HUES48 (cell line): ENCODE results near the gene FOS.
A peak's percentile ranks its signal among the peaks of the same experiment; 100 is the strongest.
"Not testable (repeated sequence)": the region's sequence is repeated elsewhere in the genome, so short reads cannot be mapped to it uniquely, and the experiment has no call there.

Experiments
- H3K27ac ChIP-seq: one replicate; pipeline ENCODE4 v1.7.0; 2013; ENCODE audit warnings: low read depth, low read length, inconsistent platforms
- H3K27me3 ChIP-seq: 2 replicates; pipeline ENCODE4 v1.6.1; 2013; ENCODE audit warnings: mild to moderate bottlenecking, low read length; ENCODE audit not compliant: control insufficient read depth, insufficient read depth
- H3K36me3 ChIP-seq: 2 replicates; pipeline ENCODE4 v1.6.1; 2013; ENCODE audit warnings: low read length; ENCODE audit not compliant: control insufficient read depth, insufficient read depth
- H3K4me1 ChIP-seq: 2 replicates; pipeline ENCODE4 v1.6.1; 2013; ENCODE audit warnings: mild to moderate bottlenecking, low read length; ENCODE audit not compliant: control insufficient read depth, insufficient read depth
- H3K4me3 ChIP-seq: 2 replicates; pipeline ENCODE4 v1.5.1; 2013; ENCODE audit warnings: mild to moderate bottlenecking, low read depth, low read length
- H3K9ac ChIP-seq: 2 replicates; pipeline ENCODE4 v1.6.1; 2013; ENCODE audit warnings: mild to moderate bottlenecking, low read depth, low read length, moderate library complexity
- H3K9me3 ChIP-seq: 2 replicates; pipeline ENCODE4 v1.6.1; 2013; ENCODE audit warnings: low read length; ENCODE audit not compliant: control insufficient read depth, insufficient read depth

The FOS gene

DNA sequence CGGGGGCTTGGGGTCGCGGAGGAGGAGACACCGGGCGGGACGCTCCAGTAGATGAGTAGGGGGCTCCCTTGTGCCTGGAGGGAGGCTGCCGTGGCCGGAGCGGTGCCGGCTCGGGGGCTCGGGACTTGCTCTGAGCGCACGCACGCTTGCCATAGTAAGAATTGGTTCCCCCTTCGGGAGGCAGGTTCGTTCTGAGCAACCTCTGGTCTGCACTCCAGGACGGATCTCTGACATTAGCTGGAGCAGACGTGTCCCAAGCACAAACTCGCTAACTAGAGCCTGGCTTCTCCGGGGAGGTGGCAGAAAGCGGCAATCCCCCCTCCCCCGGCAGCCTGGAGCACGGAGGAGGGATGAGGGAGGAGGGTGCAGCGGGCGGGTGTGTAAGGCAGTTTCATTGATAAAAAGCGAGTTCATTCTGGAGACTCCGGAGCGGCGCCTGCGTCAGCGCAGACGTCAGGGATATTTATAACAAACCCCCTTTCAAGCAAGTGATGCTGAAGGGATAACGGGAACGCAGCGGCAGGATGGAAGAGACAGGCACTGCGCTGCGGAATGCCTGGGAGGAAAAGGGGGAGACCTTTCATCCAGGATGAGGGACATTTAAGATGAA, 630 bp downstream of the FOS start:
- Histone ChIP-seq H3K36me3 (peaks cover 12% of the 10 kb centered on the region), H3K27me3 (peaks cover 43% of the 10 kb centered on the region), H3K4me3 (peak overlapping the region; percentile 91), H3K4me1 (peaks cover 25% of the 10 kb centered on the region), H3K9me3 (no peaks in the 10 kb centered on the region), H3K9ac (peak overlapping the region; percentile 98), H3K27ac (peak overlapping the region; percentile 96)

- H3K27me3 ChIP-seq: peaks cover 41% of the 10 kb centered on the region
- H3K27ac ChIP-seq: peak overlapping the region; percentile 83
- H3K9me3 ChIP-seq: no peaks in the 10 kb centered on the region
- peaks cover 25% of the 10 kb centered on the region for H3K4me1 ChIP-seq
- peaks cover 12% of the 10 kb centered on the region for H3K36me3 ChIP-seq
- peak overlapping the region; percentile 98 for H3K9ac ChIP-seq
- peak overlapping the region; percentile 91 for H3K4me3 ChIP-seq
Observed at GRCh38 chr14:75279763-75280290, 1.2 kb downstream of the FOS start.

GRCh38 chr14:75280291-75280830, 1.7 kb downstream of the FOS start:
- H3K36me3 ChIP-seq: peaks cover 12% of the 10 kb centered on the region
- no peaks in the 10 kb centered on the region for H3K9me3 ChIP-seq
- peak overlapping the region; percentile 83 for H3K27ac ChIP-seq
- peaks cover 36% of the 10 kb centered on the region for H3K27me3 ChIP-seq
- H3K4me3 ChIP-seq: peak overlapping the region; percentile 91
- peak overlapping the region; percentile 98 for H3K9ac ChIP-seq
- peaks cover 25% of the 10 kb centered on the region for H3K4me1 ChIP-seq

- H3K4me1 ChIP-seq: peaks cover 25% of the 10 kb centered on the region
- H3K27ac ChIP-seq: peak overlapping the region; percentile 83
- H3K4me3 ChIP-seq: peak overlapping the region; percentile 91
Observed at GRCh38 chr14:75280831-75281653, 2.4 kb downstream of the FOS start.

GRCh38 chr14:75281654-75282019, 3.0 kb downstream of the FOS start:
- H3K9me3 ChIP-seq: no peaks in the 10 kb centered on the region
- peaks cover 12% of the 10 kb centered on the region for H3K36me3 ChIP-seq
- no peak overlapping the region for H3K27ac ChIP-seq
- H3K4me1 ChIP-seq: peaks cover 22% of the 10 kb centered on the region
- H3K4me3 ChIP-seq: no peak overlapping the region
- no peak overlapping the region for H3K9ac ChIP-seq
- peaks cover 23% of the 10 kb centered on the region for H3K27me3 ChIP-seq

More at GRCh38 chr14:75280831-75281653, 2.4 kb downstream of the FOS start:
- Histone ChIP-seq H3K9ac (0 out of 2 replicates have a peak overlapping the region, but pooled peaks have one; percentile 98), H3K27me3 (peaks cover 29% of the 10 kb centered on the region), H3K36me3 (peaks cover 12% of the 10 kb centered on the region), H3K9me3 (no peaks in the 10 kb centered on the region)

DNA sequence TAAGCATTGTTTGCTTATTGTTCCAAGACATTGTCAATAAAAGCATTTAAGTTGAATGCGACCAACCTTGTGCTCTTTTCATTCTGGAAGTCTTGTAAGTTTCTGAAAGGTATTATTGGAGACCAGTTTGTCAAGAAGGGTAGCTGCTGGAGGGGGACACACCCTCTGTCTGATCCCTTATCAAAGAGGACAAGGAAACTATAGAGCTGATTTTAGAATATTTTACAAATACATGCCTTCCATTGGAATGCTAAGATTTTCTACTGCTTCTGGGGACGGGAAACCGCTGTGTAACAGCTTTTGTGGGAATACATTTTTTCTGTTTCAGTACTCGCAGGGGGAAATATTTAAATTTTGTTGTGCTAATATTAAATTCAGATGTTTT, 3.5 kb downstream of the FOS start:
- no peak overlapping the region for H3K4me3 ChIP-seq
- H3K4me1 ChIP-seq: peaks cover 21% of the 10 kb centered on the region
- H3K9ac ChIP-seq: no peak overlapping the region
- peaks cover 21% of the 10 kb centered on the region for H3K27me3 ChIP-seq
- H3K27ac ChIP-seq: no peak overlapping the region
- peaks cover 12% of the 10 kb centered on the region for H3K36me3 ChIP-seq
- H3K9me3 ChIP-seq: no peaks in the 10 kb centered on the region

DNA sequence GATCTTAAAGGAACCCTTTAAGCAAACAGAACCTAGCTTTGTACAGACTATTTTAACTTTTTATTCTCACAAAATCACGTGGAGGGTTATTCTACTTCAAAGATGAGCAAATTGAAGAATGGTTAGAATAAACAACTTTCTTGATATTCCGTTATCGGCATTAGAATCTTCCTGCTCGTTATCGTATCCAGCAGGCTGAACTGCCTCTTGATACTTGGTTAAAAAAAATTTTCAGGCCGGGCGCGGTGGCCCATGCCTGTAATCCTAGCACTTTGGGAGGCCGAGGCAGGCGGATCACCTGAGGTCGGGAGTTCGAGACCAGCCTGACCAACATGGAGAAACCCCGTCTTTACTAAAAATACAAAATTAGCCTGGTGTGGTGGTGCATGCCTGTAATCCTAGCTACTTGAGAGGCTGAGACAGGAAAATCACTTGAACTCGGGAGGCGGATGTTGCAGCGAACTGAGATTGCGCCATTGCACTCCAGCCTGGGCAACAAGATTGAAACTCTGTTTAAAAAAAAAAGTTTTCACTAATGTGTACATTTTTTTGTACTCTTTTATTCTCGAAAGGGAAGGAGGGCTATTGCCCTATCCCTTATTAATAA, 4.0 kb downstream of the FOS start:
- Histone ChIP-seq H3K4me1 (peaks cover 24% of the 10 kb centered on the region), H3K36me3 (peaks cover 12% of the 10 kb centered on the region), H3K27me3 (peaks cover 16% of the 10 kb centered on the region)
- not testable (repeated sequence) for H3K9me3 ChIP-seq, H3K9ac ChIP-seq, H3K4me3 ChIP-seq, H3K27ac ChIP-seq

- peak overlapping the region; percentile 8 for H3K27ac ChIP-seq
- H3K9me3 ChIP-seq: no peaks in the 10 kb centered on the region
- H3K4me1 ChIP-seq: peaks cover 31% of the 10 kb centered on the region
- H3K4me3 ChIP-seq: no peak overlapping the region
- no peak overlapping the region for H3K9ac ChIP-seq
- H3K36me3 ChIP-seq: peaks cover 12% of the 10 kb centered on the region
- H3K27me3 ChIP-seq: peaks cover 14% of the 10 kb centered on the region
Observed at GRCh38 chr14:75283162-75283832, 4.7 kb downstream of the FOS start.

- Histone ChIP-seq H3K4me1 (peaks cover 31% of the 10 kb centered on the region), H3K27ac (peak overlapping the region; percentile 8), H3K9me3 (no peaks in the 10 kb centered on the region), H3K36me3 (peaks cover 12% of the 10 kb centered on the region), H3K4me3 (no peak overlapping the region), H3K27me3 (peaks cover 12% of the 10 kb centered on the region), H3K9ac (no peak overlapping the region)
Observed at GRCh38 chr14:75283833-75284563, 5.4 kb downstream of the FOS start.

DNA sequence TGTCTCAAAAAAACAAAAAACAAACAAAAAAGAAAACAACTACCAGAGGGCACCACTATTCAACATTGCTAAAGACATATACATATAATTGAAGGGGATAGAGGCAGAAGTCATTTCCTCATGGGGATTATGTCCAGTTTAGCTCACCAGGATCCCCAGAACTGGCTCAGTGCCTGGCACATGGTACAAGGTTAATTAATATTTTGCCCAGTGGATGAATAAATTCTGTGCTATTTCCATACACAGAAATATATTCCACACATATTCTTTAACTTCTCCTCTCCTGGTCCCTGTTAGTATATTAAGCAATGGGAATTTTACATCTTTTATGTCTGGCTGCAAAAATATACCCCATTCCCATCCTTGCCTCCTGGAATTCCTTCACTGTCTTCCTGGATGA, 6.7 kb downstream of the FOS start:
- H3K9me3 ChIP-seq: no peaks in the 10 kb centered on the region
- H3K9ac ChIP-seq: no peak overlapping the region
- H3K27me3 ChIP-seq: no peaks in the 10 kb centered on the region
- no peak overlapping the region for H3K27ac ChIP-seq
- H3K36me3 ChIP-seq: peaks cover 12% of the 10 kb centered on the region
- peaks cover 24% of the 10 kb centered on the region for H3K4me1 ChIP-seq
- no peak overlapping the region for H3K4me3 ChIP-seq
